Nephron progenitor cell (in vitro differentiated cells): ENCODE data around the gene SERTAD1.
"Not testable (repeated sequence)": the region's sequence is repeated elsewhere in the genome, so short reads cannot be mapped to it uniquely, and the experiment has no call there.

Experiments used
- DNase-seq: peaks from one replicate; pipeline ENCODE4 v3.0.0; 2021
- H3K27ac Mint-ChIP-seq: 2 replicates; pipeline ENCODE4 v1.8.0; 2021; ENCODE audit warnings: mild to moderate bottlenecking, moderate library complexity, mixed read lengths
- H3K27me3 Mint-ChIP-seq: 2 replicates; pipeline ENCODE4 v1.8.0; 2021; ENCODE audit warnings: mild to moderate bottlenecking, low read depth, mixed read lengths; ENCODE audit not compliant: poor library complexity
- H3K36me3 Mint-ChIP-seq: 2 replicates; pipeline ENCODE4 v1.8.0; 2021; ENCODE audit warnings: low read depth, mixed read lengths
- H3K4me1 Mint-ChIP-seq: 2 replicates; pipeline ENCODE4 v1.8.0; 2021; ENCODE audit warnings: mixed read lengths
- H3K4me3 Mint-ChIP-seq: 2 replicates; pipeline ENCODE4 v1.8.0; 2021; ENCODE audit warnings: mild to moderate bottlenecking, moderate library complexity, mixed read lengths
- H3K9me3 Mint-ChIP-seq: 2 replicates; pipeline ENCODE4 v1.8.0; 2021; ENCODE audit warnings: mild to moderate bottlenecking, moderate library complexity, mixed read lengths
- CTCF ChIP-seq: fragments of 200-600 bp; sonication (generic); IDR thresholded peaks from 2 replicates; pipeline ENCODE4 v1.5.0; 2021; ENCODE audit warnings: antibody characterized with exemption

SERTAD1 gene

GRCh38 chr19:40461669-40462221 lies 36.0 kb upstream of the SERTAD1 start:
- no peak overlapping the region for H3K4me3 Mint-ChIP-seq
- no peaks in the 10 kb centered on the region for H3K36me3 Mint-ChIP-seq
- H3K4me1 Mint-ChIP-seq = peaks cover 21% of the 10 kb centered on the region
- no peaks in the 10 kb centered on the region for H3K9me3 Mint-ChIP-seq
- TF ChIP-seq CTCF = no peak
- H3K27me3 Mint-ChIP-seq = peaks cover 19% of the 10 kb centered on the region
- DNase-seq = no peak
- no peak overlapping the region for H3K27ac Mint-ChIP-seq

- no peak for TF ChIP-seq CTCF
- no peaks in the 10 kb centered on the region for H3K9me3 Mint-ChIP-seq
- H3K27ac Mint-ChIP-seq = no peak overlapping the region
- H3K27me3 Mint-ChIP-seq = peaks cover 5% of the 10 kb centered on the region
- H3K36me3 Mint-ChIP-seq = no peaks in the 10 kb centered on the region
- H3K4me1 Mint-ChIP-seq = peaks cover 10% of the 10 kb centered on the region
- DNase-seq = no peak
- no peak overlapping the region for H3K4me3 Mint-ChIP-seq
These were observed 34.4 kb upstream of the SERTAD1 start for GRCh38 chr19:40460185-40460584.

GRCh38 chr19:40458597-40458974 lies 32.8 kb upstream of the SERTAD1 start:
- no peaks in the 10 kb centered on the region for H3K36me3 Mint-ChIP-seq
- no peak overlapping the region for H3K27ac Mint-ChIP-seq
- H3K27me3 Mint-ChIP-seq = peaks cover 3% of the 10 kb centered on the region

GRCh38 chr19:40457953-40458596 lies 32.3 kb upstream of the SERTAD1 start:
- no peak for TF ChIP-seq CTCF
- Mint-ChIP-seq H3K36me3 (no peaks in the 10 kb centered on the region), H3K27ac (no peak overlapping the region), H3K27me3 (peaks cover 3% of the 10 kb centered on the region), H3K4me3 (no peak overlapping the region), H3K4me1 (peaks cover 8% of the 10 kb centered on the region), H3K9me3 (no peaks in the 10 kb centered on the region)
- no peak for DNase-seq

More at GRCh38 chr19:40458597-40458974, 32.8 kb upstream of the SERTAD1 start:
- no peak overlapping the region for H3K4me3 Mint-ChIP-seq
- no peaks in the 10 kb centered on the region for H3K9me3 Mint-ChIP-seq
- no peak for DNase-seq
- no peak for TF ChIP-seq CTCF
- peaks cover 5% of the 10 kb centered on the region for H3K4me1 Mint-ChIP-seq

- no peak for DNase-seq
- Mint-ChIP-seq H3K4me3 (no peak overlapping the region), H3K27me3 (peaks cover 3% of the 10 kb centered on the region), H3K9me3 (no peaks in the 10 kb centered on the region), H3K36me3 (no peaks in the 10 kb centered on the region), H3K27ac (no peak overlapping the region), H3K4me1 (peaks cover 10% of the 10 kb centered on the region)
- TF ChIP-seq CTCF = no peak
These were observed 31.3 kb upstream of the SERTAD1 start for GRCh38 chr19:40457048-40457447.

GRCh38 chr19:40453943-40454342 lies 28.2 kb upstream of the SERTAD1 start:
- DNase-seq, H3K27ac Mint-ChIP-seq, H3K27me3 Mint-ChIP-seq, H3K4me3 Mint-ChIP-seq, H3K9me3 Mint-ChIP-seq: not testable (repeated sequence)
- Mint-ChIP-seq H3K36me3 (peaks cover 10% of the 10 kb centered on the region), H3K4me1 (peaks cover 10% of the 10 kb centered on the region)
